GM23338 (cell line): Measurements from ENCODE around the gene CX3CL1. TPM values are rescaled to one million over a fixed set of nuclear protein-coding genes. Genes with fewer than 3 reads are reported as not detected.

Experiments used
- ATAC-seq: fragments of 200-7000 bp; cut with Tn5 transposase; 3 replicates; pipeline ENCODE4 v1.9.1; 2020
- DNase-seq: peaks from one replicate; pipeline ENCODE4 v3.0.0-alpha.2; 2015; ENCODE audit warnings: low spot score
- H2AFZ ChIP-seq: fragments of 200-600 bp; sonication (generic); 2 replicates; pipeline ENCODE4 v1.8.0; 2016; ENCODE audit warnings: antibody characterized with exemption, mild to moderate bottlenecking, moderate library complexity
- H3F3A ChIP-seq: fragments of 200-600 bp; sonication (generic); replicated peaks from 2 replicates; pipeline ENCODE4 v1.8.0; 2017; ENCODE audit warnings: antibody characterized with exemption, mixed run types, low read depth
- H3K27ac ChIP-seq: fragments of 200-600 bp; sonication (generic); 2 replicates; pipeline ENCODE4 v1.6.1; 2016; ENCODE audit warnings: low read depth
- H3K27me3 ChIP-seq: fragments of 200-600 bp; sonication (generic); 2 replicates; pipeline ENCODE4 v1.8.0; 2016; ENCODE audit warnings: mild to moderate bottlenecking, mixed run types, moderate library complexity; ENCODE audit not compliant: insufficient read depth
- H3K36me3 ChIP-seq: fragments of 200-600 bp; sonication (generic); 2 replicates; pipeline ENCODE4 v1.8.0; 2016; ENCODE audit warnings: mild to moderate bottlenecking; ENCODE audit not compliant: insufficient read depth
- H3K4me1 ChIP-seq: fragments of 200-600 bp; sonication (generic); 2 replicates; pipeline ENCODE4 v1.8.0; 2016; ENCODE audit warnings: mild to moderate bottlenecking, moderate library complexity; ENCODE audit not compliant: insufficient read depth
- H3K4me2 ChIP-seq: fragments of 200-600 bp; sonication (generic); 2 replicates; pipeline ENCODE4 v1.7.1; 2017; ENCODE audit warnings: mixed run types
- H3K4me3 ChIP-seq: fragments of 200-600 bp; sonication (generic); 2 replicates; pipeline ENCODE4 v1.6.1; 2016; ENCODE audit warnings: mixed run types
- H3K79me2 ChIP-seq: fragments of 200-600 bp; sonication (generic); replicated peaks from 2 replicates; pipeline ENCODE4 v1.8.0; 2017; ENCODE audit warnings: mild to moderate bottlenecking; ENCODE audit not compliant: insufficient read depth
- H3K9me2 ChIP-seq: fragments of 200-600 bp; sonication (generic); 2 replicates; pipeline ENCODE4 v1.8.0; 2017; ENCODE audit not compliant: insufficient read depth
- H4K20me1 ChIP-seq: fragments of 200-600 bp; sonication (generic); replicated peaks from 2 replicates; pipeline ENCODE4 v1.8.0; 2017; ENCODE audit warnings: mild to moderate bottlenecking; ENCODE audit not compliant: insufficient read depth
- H3K27ac Mint-ChIP-seq: 2 replicates; pipeline ENCODE4 v1.8.0; 2020; ENCODE audit warnings: inconsistent platforms, mild to moderate bottlenecking, moderate library complexity, mixed read lengths
- H3K27me3 Mint-ChIP-seq: 3 replicates; pipeline ENCODE4 v1.8.0; 2022; ENCODE audit warnings: low read depth, mild to moderate bottlenecking, moderate library complexity, mixed read lengths, inconsistent platforms; ENCODE audit not compliant: insufficient read depth, poor library complexity
- H3K36me3 Mint-ChIP-seq: 3 replicates; pipeline ENCODE4 v1.8.0; 2021; ENCODE audit warnings: low read depth, mild to moderate bottlenecking, inconsistent platforms, moderate library complexity, mixed read lengths
- H3K4me1 Mint-ChIP-seq: 3 replicates; pipeline ENCODE4 v1.8.0; 2020; ENCODE audit warnings: mild to moderate bottlenecking, inconsistent platforms, mixed read lengths
- H3K4me3 Mint-ChIP-seq: 3 replicates; pipeline ENCODE4 v1.8.0; 2021; ENCODE audit warnings: moderate library complexity, mild to moderate bottlenecking, inconsistent platforms, mixed read lengths
- H3K9me3 Mint-ChIP-seq: 3 replicates; pipeline ENCODE4 v1.8.0; 2020; ENCODE audit warnings: moderate library complexity, mild to moderate bottlenecking, inconsistent platforms, mixed read lengths
- CREB1 ChIP-seq: fragments of 250-450 bp; sonication (Bioruptor Pico); IDR thresholded peaks from 2 replicates; pipeline ENCODE4 v1.5.0; 2020; ENCODE audit warnings: low read depth, mild to moderate bottlenecking, moderate library complexity
- EZH2 ChIP-seq: fragments of 200-600 bp; sonication (generic); IDR thresholded peaks from one replicate; pipeline ENCODE4 v1.8.0; 2017; ENCODE audit warnings: antibody characterized with exemption, mild to moderate bottlenecking, low read depth; ENCODE audit not compliant: unreplicated experiment
- EZH2phosphoT487 ChIP-seq: fragments of 200-600 bp; sonication (generic); IDR thresholded peaks from one replicate; pipeline ENCODE4 v1.8.1; 2018; ENCODE audit warnings: antibody characterized with exemption; ENCODE audit not compliant: unreplicated experiment
- JUNB ChIP-seq: IDR thresholded peaks from one replicate; pipeline ENCODE4 v1.6.1; 2016; ENCODE audit warnings: antibody characterized with exemption; ENCODE audit not compliant: unreplicated experiment
- NANOG ChIP-seq: IDR thresholded peaks from 2 replicates; pipeline ENCODE4 v1.6.1; 2016; ENCODE audit warnings: antibody characterized with exemption, borderline replicate concordance
- POLR2AphosphoS5 ChIP-seq: IDR thresholded peaks from 2 replicates; pipeline ENCODE4 v1.6.1; 2016; ENCODE audit warnings: antibody characterized with exemption, low read depth
- STAT1 ChIP-seq: IDR thresholded peaks from one replicate; pipeline ENCODE4 v1.6.1; 2016; ENCODE audit warnings: antibody characterized with exemption; ENCODE audit not compliant: unreplicated experiment
- ZNF114 ChIP-seq: fragments of 250-450 bp; sonication (Bioruptor Pico); IDR thresholded peaks from 2 replicates; pipeline ENCODE4 v1.5.0; 2020; ENCODE audit warnings: mild to moderate bottlenecking, moderate library complexity
- ZNF331 ChIP-seq: fragments of 250-450 bp; sonication (Bioruptor Pico); IDR thresholded peaks from 2 replicates; pipeline ENCODE4 v1.5.0; 2020; ENCODE audit warnings: low read depth, mild to moderate bottlenecking, moderate library complexity
- polyA plus RNA-seq: library from polyadenylated mRNA; unstranded; fragments of >200 nt; fragmentation: Nextera tagmentation; extraction: Ambion mirVana; gene quantifications from 2 replicates; pipeline ENCODE4 v1.2.1, GENCODE V29; 2016
- total RNA-seq: library from RNA; depleted of rRNA; stranded (reverse); fragments of >200 nt; shearing (Covaris generic); gene quantifications from 2 replicates; pipeline ENCODE4 v1.2.3, GENCODE V29; 2014
- TF ChIP-seq, protein P1 (sequence below): IDR thresholded peaks from one replicate; pipeline ENCODE4 v1.6.1; 2018; ENCODE audit warnings: antibody characterized with exemption; ENCODE audit not compliant: unreplicated experiment
- TF ChIP-seq, protein P2 (sequence below), 2 experiments: fragments of 200-600 bp in 1 of 2; sonication (generic) in 1 of 2; conservative IDR thresholded peaks; 2 replicates each; pipeline versions ENCODE4 v1.5.1 to v1.6.1; 2016 to 2017; ENCODE audit warnings: antibody characterized with exemption in 2 of 2, low read depth in 2 of 2, mild to moderate bottlenecking in 2 of 2, moderate library complexity in 1 of 2
- TF ChIP-seq, protein P3 (sequence below): fragments of 250-450 bp; sonication (Bioruptor Pico); IDR thresholded peaks from 2 replicates; pipeline ENCODE4 v1.5.0; 2020; ENCODE audit warnings: mild to moderate bottlenecking, moderate library complexity
- TF ChIP-seq, protein P4 (sequence below): IDR thresholded peaks from 2 replicates; pipeline ENCODE4 v1.6.1; 2016; ENCODE audit warnings: antibody characterized with exemption

Gene CX3CL1
- total and polyA plus RNA-seq, 2 experiments from 2014 or later: 0.24 to 2.8 TPM

DNA sequence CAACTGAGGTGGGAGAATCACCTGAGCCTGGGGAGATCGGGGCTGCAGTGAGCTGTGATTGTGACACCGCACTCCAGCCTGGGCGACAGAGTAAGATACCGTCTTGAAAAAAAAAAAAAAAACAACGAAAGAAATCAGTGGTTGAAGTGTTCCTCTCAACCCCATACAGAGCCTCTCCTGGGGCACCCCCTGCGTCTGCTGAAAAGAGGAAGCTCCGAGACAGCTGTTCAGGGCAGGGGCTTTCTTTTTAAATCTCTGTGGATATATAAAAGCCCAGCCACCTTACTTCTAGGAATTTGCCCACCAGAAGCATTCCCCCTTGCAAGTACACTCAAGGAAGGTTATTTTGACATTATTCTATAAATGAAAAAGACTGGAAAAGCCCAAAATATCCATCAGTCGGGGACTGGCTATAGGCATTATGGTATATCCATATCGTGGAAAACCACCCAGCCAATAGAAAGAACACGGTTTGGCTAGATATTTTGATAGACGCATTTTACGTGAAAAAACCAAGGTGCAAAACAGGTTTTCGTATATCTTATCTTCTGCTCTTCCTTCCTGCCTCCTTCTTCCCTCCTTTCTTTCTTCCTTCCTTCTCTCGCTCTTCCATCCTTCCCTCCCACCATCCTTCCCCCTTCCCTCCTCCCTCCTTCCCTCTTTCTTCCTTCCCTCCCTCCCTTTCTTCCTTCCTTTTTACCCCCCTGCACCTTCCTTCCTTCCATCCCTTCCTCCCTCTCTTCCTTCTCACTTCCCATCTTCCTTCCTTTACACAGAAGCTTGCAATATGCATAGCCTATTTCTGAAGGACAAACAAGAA is 22.9 kb upstream of the CX3CL1 start:
- H4K20me1 ChIP-seq: no peaks in the 10 kb centered on the region; the same call in 1 of the 2 replicates
- no peak overlapping the region for H3K4me3 Mint-ChIP-seq
- H3K4me1 Mint-ChIP-seq: no peaks in the 10 kb centered on the region
- no peak overlapping the region for H3K27ac Mint-ChIP-seq
- H3K4me1 ChIP-seq: no peaks in the 10 kb centered on the region
- no peaks in the 10 kb centered on the region for H3K79me2 ChIP-seq
- H3K9me2 ChIP-seq: no peaks in the 10 kb centered on the region
- peak; percentile 37; the same call in 2 of the 3 replicates for ATAC-seq
- DNase-seq: no peak
- H3K9me3 Mint-ChIP-seq: no peaks in the 10 kb centered on the region; the same call in 2 of the 3 replicates
- H3K36me3 Mint-ChIP-seq: no peaks in the 10 kb centered on the region
- no peaks in the 10 kb centered on the region for H3K27me3 Mint-ChIP-seq
- H3K4me3 ChIP-seq: no peak overlapping the region
- H3K27ac ChIP-seq: no peak overlapping the region
- no peaks in the 10 kb centered on the region for H3K27me3 ChIP-seq
- H3K36me3 ChIP-seq: no peaks in the 10 kb centered on the region
- H3K4me2 ChIP-seq: no peak overlapping the region
- no peaks in the 10 kb centered on the region for H3F3A ChIP-seq
- TF ChIP-seq EZH2 (no peak), ZNF114 (no peak), STAT1 (no peak), NANOG (no peak), JUNB (no peak), EZH2phosphoT487 (no peak), CREB1 (CRISPR knock-in tag) (no peak), ZNF331 (CRISPR knock-in tag) (no peak), POLR2AphosphoS5 (no peak)
- TF ChIP-seq, protein P1, sequence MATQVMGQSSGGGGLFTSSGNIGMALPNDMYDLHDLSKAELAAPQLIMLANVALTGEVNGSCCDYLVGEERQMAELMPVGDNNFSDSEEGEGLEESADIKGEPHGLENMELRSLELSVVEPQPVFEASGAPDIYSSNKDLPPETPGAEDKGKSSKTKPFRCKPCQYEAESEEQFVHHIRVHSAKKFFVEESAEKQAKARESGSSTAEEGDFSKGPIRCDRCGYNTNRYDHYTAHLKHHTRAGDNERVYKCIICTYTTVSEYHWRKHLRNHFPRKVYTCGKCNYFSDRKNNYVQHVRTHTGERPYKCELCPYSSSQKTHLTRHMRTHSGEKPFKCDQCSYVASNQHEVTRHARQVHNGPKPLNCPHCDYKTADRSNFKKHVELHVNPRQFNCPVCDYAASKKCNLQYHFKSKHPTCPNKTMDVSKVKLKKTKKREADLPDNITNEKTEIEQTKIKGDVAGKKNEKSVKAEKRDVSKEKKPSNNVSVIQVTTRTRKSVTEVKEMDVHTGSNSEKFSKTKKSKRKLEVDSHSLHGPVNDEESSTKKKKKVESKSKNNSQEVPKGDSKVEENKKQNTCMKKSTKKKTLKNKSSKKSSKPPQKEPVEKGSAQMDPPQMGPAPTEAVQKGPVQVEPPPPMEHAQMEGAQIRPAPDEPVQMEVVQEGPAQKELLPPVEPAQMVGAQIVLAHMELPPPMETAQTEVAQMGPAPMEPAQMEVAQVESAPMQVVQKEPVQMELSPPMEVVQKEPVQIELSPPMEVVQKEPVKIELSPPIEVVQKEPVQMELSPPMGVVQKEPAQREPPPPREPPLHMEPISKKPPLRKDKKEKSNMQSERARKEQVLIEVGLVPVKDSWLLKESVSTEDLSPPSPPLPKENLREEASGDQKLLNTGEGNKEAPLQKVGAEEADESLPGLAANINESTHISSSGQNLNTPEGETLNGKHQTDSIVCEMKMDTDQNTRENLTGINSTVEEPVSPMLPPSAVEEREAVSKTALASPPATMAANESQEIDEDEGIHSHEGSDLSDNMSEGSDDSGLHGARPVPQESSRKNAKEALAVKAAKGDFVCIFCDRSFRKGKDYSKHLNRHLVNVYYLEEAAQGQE: no peak
- TF ChIP-seq, protein P2, sequence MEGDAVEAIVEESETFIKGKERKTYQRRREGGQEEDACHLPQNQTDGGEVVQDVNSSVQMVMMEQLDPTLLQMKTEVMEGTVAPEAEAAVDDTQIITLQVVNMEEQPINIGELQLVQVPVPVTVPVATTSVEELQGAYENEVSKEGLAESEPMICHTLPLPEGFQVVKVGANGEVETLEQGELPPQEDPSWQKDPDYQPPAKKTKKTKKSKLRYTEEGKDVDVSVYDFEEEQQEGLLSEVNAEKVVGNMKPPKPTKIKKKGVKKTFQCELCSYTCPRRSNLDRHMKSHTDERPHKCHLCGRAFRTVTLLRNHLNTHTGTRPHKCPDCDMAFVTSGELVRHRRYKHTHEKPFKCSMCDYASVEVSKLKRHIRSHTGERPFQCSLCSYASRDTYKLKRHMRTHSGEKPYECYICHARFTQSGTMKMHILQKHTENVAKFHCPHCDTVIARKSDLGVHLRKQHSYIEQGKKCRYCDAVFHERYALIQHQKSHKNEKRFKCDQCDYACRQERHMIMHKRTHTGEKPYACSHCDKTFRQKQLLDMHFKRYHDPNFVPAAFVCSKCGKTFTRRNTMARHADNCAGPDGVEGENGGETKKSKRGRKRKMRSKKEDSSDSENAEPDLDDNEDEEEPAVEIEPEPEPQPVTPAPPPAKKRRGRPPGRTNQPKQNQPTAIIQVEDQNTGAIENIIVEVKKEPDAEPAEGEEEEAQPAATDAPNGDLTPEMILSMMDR (conservative IDR thresholded peaks at IDR 0.05; ENCODE audit: low read depth in 2 of 2): no peak
- TF ChIP-seq, protein P3, sequence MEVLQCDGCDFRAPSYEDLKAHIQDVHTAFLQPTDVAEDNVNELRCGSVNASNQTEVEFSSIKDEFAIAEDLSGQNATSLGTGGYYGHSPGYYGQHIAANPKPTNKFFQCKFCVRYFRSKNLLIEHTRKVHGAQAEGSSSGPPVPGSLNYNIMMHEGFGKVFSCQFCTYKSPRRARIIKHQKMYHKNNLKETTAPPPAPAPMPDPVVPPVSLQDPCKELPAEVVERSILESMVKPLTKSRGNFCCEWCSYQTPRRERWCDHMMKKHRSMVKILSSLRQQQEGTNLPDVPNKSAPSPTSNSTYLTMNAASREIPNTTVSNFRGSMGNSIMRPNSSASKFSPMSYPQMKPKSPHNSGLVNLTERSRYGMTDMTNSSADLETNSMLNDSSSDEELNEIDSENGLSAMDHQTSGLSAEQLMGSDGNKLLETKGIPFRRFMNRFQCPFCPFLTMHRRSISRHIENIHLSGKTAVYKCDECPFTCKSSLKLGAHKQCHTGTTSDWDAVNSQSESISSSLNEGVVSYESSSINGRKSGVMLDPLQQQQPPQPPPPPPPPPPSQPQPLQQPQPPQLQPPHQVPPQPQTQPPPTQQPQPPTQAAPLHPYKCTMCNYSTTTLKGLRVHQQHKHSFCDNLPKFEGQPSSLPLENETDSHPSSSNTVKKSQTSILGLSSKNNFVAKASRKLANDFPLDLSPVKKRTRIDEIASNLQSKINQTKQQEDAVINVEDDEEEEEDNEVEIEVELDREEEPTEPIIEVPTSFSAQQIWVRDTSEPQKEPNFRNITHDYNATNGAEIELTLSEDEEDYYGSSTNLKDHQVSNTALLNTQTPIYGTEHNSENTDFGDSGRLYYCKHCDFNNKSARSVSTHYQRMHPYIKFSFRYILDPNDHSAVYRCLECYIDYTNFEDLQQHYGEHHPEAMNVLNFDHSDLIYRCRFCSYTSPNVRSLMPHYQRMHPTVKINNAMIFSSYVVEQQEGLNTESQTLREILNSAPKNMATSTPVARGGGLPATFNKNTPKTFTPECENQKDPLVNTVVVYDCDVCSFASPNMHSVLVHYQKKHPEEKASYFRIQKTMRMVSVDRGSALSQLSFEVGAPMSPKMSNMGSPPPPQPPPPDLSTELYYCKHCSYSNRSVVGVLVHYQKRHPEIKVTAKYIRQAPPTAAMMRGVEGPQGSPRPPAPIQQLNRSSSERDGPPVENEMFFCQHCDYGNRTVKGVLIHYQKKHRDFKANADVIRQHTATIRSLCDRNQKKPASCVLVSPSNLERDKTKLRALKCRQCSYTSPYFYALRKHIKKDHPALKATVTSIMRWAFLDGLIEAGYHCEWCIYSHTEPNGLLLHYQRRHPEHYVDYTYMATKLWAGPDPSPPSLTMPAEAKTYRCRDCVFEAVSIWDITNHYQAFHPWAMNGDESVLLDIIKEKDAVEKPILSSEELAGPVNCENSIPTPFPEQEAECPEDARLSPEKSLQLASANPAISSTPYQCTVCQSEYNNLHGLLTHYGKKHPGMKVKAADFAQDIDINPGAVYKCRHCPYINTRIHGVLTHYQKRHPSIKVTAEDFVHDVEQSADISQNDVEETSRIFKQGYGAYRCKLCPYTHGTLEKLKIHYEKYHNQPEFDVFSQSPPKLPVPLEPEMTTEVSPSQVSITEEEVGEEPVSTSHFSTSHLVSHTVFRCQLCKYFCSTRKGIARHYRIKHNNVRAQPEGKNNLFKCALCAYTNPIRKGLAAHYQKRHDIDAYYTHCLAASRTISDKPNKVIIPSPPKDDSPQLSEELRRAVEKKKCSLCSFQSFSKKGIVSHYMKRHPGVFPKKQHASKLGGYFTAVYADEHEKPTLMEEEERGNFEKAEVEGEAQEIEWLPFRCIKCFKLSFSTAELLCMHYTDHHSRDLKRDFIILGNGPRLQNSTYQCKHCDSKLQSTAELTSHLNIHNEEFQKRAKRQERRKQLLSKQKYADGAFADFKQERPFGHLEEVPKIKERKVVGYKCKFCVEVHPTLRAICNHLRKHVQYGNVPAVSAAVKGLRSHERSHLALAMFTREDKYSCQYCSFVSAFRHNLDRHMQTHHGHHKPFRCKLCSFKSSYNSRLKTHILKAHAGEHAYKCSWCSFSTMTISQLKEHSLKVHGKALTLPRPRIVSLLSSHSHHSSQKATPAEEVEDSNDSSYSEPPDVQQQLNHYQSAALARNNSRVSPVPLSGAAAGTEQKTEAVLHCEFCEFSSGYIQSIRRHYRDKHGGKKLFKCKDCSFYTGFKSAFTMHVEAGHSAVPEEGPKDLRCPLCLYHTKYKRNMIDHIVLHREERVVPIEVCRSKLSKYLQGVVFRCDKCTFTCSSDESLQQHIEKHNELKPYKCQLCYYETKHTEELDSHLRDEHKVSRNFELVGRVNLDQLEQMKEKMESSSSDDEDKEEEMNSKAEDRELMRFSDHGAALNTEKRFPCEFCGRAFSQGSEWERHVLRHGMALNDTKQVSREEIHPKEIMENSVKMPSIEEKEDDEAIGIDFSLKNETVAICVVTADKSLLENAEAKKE (CRISPR knock-in tag): no peak
- TF ChIP-seq, protein P4, sequence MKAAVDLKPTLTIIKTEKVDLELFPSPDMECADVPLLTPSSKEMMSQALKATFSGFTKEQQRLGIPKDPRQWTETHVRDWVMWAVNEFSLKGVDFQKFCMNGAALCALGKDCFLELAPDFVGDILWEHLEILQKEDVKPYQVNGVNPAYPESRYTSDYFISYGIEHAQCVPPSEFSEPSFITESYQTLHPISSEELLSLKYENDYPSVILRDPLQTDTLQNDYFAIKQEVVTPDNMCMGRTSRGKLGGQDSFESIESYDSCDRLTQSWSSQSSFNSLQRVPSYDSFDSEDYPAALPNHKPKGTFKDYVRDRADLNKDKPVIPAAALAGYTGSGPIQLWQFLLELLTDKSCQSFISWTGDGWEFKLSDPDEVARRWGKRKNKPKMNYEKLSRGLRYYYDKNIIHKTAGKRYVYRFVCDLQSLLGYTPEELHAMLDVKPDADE: no peak
- H2AFZ ChIP-seq: 0 out of 2 replicates have a peak overlapping the region, but pooled peaks have one; percentile 47
